ENCODE data around the gene SGTB. TPM values are rescaled to one million over a fixed set of nuclear protein-coding genes. Genes with fewer than 3 reads are reported as not detected.
A peak's percentile ranks its signal among the peaks of the same experiment; 100 is the strongest.

Gene SGTB
- total RNA-seq, 1 donor = 16.4 TPM

DNA sequence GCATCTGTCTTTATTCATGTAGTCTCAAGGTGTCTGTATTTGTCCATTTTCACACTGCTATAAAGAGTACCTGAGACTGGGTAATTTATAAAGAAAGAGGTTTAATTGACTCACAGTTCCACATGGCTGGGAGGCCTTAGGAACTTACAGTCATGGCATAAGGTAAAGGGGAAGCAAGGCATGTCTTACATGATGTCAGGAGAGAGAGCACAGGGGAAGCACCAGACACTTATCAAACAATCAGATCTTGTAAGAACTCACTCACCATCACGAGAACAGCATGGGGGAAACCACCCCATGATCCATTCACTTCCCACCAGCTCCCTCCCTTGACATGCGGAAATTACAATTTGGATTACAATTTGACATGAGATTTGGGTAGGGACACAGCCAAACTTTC lies 44.3 kb upstream of the SGTB start:
- TF ChIP-seq, protein P1, sequence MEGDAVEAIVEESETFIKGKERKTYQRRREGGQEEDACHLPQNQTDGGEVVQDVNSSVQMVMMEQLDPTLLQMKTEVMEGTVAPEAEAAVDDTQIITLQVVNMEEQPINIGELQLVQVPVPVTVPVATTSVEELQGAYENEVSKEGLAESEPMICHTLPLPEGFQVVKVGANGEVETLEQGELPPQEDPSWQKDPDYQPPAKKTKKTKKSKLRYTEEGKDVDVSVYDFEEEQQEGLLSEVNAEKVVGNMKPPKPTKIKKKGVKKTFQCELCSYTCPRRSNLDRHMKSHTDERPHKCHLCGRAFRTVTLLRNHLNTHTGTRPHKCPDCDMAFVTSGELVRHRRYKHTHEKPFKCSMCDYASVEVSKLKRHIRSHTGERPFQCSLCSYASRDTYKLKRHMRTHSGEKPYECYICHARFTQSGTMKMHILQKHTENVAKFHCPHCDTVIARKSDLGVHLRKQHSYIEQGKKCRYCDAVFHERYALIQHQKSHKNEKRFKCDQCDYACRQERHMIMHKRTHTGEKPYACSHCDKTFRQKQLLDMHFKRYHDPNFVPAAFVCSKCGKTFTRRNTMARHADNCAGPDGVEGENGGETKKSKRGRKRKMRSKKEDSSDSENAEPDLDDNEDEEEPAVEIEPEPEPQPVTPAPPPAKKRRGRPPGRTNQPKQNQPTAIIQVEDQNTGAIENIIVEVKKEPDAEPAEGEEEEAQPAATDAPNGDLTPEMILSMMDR (IDR thresholded peaks at IDR 0.05; ENCODE audit: insufficient read depth, low read length) = no peak
- no peak for DNase-seq (ENCODE audit: low read depth)
- no peak overlapping the region for H3K4me3 ChIP-seq (ENCODE audit: low read depth, low read length)

DNA sequence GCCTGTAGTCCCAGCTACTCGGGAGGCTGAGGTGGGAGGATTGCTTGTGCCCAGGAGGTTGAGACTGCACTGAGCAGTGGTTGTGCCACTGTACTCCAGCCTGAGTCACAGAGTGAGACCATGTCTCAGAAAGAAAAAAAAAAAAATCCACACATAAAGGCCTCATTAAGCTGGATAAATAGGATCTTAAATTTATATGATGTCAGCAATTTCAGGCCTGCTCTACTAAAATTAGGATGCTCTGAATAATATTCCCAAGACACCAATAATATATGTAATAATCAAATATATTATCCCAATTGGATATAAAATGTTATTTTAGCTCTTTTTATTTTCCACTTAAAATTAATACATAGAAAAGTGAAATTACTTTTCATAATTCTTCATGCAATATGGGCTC lies 43.7 kb upstream of the SGTB start:
- no peak overlapping the region for H3K4me3 ChIP-seq (ENCODE audit: low read depth, low read length)
- no peak for DNase-seq (ENCODE audit: low read depth)
- TF ChIP-seq, protein P1 (IDR thresholded peaks at IDR 0.05; ENCODE audit: insufficient read depth, low read length) = no peak

DNA sequence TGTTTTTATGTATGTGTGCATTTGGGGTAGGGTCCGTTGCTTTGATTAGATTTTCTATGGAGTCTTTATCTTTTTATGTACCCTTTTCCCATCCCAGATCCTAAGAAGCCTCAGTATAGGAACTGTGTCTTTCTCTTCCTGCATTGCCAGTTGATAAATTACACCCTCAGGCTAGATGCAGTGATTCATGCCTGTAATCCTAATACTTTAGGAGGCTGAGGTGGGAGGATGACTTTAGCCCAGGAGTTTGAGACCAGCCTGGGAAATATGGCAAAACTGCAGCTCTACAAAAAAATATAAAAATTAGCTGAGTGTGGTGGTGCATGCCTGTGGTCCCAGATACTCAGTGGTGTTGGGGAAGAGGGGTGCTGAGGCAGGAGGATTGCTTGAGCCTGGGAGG lies 40.3 kb upstream of the SGTB start:
- TF ChIP-seq, protein P1 (IDR thresholded peaks at IDR 0.05; ENCODE audit: insufficient read depth, low read length) = no peak
- DNase-seq (ENCODE audit: low read depth) = no peak
- no peak overlapping the region for H3K4me3 ChIP-seq (ENCODE audit: low read depth, low read length)

DNA sequence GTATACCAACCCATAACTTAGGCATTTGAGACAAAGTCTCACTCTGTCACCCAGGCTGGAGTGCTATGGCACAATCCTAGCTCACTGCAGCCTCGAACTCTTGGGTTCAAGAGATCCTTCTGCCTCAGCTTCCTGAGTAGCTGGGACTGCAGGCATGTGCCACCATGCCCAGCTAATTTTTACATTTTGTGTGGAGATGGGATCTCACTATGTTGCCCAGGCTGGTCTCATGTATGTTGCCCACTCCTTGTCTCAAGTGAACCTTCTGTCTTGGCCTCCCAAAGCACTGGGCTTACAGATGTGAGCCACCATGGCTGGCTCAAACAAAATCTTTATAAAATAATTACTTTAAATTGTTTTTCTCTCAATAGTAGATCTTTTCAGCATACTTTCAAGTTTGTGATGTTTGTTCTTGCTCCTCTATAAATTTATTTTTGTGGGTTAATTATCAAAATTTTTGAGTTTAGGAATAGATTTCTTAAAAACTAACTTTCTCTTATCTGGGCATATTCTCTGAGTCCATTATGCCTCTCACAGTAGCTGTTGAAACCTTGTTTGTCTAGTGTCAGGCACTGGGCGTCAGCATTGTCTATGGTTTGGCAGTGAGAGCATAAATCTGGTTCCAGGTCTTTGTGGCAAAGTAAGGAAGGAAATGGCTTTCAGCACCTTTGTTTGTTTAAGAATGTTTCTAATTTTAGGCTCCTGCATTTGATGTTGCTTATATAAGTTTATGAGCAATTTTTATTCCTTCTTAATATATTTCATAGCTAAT lies 38.8 kb upstream of the SGTB start:
- TF ChIP-seq, protein P1 (IDR thresholded peaks at IDR 0.05; ENCODE audit: insufficient read depth, low read length) = peak; percentile 19
- H3K4me3 ChIP-seq (ENCODE audit: low read depth, low read length) = no peak overlapping the region
- peak; percentile 79 for DNase-seq (ENCODE audit: low read depth)

DNA sequence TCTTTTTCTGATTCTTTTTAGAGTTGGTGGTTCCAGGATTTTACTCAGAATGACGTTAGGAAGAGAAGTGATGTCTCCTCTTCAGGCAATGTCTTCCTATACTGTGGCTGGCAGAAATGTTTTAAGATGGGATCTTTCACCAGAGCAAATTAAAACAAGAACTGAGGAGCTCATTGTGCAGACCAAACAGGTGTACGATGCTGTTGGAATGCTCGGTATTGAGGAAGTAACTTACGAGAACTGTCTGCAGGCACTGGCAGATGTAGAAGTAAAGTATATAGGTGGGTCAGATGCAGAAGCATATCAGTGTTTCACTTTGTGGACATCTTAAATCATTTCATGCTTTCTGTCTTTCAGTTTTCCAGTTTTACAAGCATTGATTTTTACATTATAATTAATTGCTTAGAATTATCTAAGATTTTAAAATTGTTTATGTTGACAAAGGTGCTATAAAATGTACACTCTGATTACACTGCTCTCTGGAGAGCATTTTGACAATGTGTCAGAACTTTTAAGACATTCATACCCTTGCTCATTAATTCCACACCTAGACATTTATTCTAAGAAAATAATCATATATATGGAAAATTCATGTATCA lies 36.7 kb upstream of the SGTB start:
- TF ChIP-seq, protein P1 (IDR thresholded peaks at IDR 0.05; ENCODE audit: insufficient read depth, low read length) = no peak
- no peak overlapping the region for H3K4me3 ChIP-seq (ENCODE audit: low read depth, low read length)
- no peak for DNase-seq (ENCODE audit: low read depth)

DNA sequence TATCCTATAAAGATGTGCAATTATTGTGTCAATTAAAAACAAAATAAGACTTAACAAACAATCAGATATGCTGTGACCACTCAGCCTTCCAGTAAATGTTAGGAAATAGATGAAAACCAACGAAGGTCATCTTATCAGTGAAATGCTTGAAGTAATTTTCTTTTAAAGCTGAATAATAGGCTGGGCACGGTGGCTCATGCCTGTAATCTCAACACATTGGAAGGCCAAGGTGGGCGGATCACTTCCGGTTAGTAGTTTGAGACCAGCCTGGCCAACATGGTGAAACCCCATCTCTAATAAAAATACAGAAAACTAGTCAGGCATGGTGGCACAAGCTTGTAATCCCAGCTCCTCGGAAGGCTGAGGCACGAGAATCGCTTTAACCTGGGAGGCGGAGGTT lies 31.3 kb upstream of the SGTB start:
- TF ChIP-seq, protein P1 (IDR thresholded peaks at IDR 0.05; ENCODE audit: insufficient read depth, low read length) = no peak
- DNase-seq (ENCODE audit: low read depth) = peak; percentile 38

More for the DNA sequence above, 31.3 kb upstream of the SGTB start:
- H3K4me3 ChIP-seq (ENCODE audit: low read depth, low read length) = no peak overlapping the region
